ENCODE measurements around the gene CD109.

The CD109 gene

GRCh38 chr6:73796881-73797280 is 100.9 kb downstream of the CD109 start:
- H3K79me1 ChIP-seq (ENCODE audit: low read length) = no peaks in the 10 kb centered on the region
- H3K4ac ChIP-seq (ENCODE audit: low read depth, low read length) = no peak overlapping the region
- no peaks in the 10 kb centered on the region for H3K27me3 ChIP-seq (ENCODE audit: insufficient read depth, low read length)
- no peak overlapping the region for H4K8ac ChIP-seq (ENCODE audit: low read depth, low read length)
- H3K9ac ChIP-seq (ENCODE audit: low read length) = no peak overlapping the region
- no peak overlapping the region for H2BK12ac ChIP-seq (ENCODE audit: low read length)
- H2BK120ac ChIP-seq (ENCODE audit: insufficient read depth, low read length, poor library complexity) = no peak overlapping the region
- no peaks in the 10 kb centered on the region for H3K79me2 ChIP-seq (ENCODE audit: control insufficient read depth, insufficient read depth, low read length, poor library complexity)
- H3K14ac ChIP-seq (ENCODE audit: low read length) = no peak overlapping the region
- H4K12ac ChIP-seq (ENCODE audit: low read depth, low read length) = no peak overlapping the region
- no peaks in the 10 kb centered on the region for H3K36me3 ChIP-seq (ENCODE audit: control insufficient read depth in 1 of 2, insufficient read depth in 2 of 2, low read length in 2 of 2)
- no peak for DNase-seq
- H3K9me3 ChIP-seq (ENCODE audit: insufficient read depth, low read depth, low read length) = no peaks in the 10 kb centered on the region
- no peak overlapping the region for H2BK5ac ChIP-seq (ENCODE audit: low read depth, low read length, poor library complexity)
- no peak overlapping the region for H4K91ac ChIP-seq (ENCODE audit: low read depth, low read length)
- H3K4me3 ChIP-seq (ENCODE audit: low read depth, low read length) = no peak overlapping the region
- no peak overlapping the region for H3K27ac ChIP-seq (ENCODE audit: low read depth, low read length)
- no peak overlapping the region for H2AK5ac ChIP-seq (ENCODE audit: low read length)
- H3K23ac ChIP-seq (ENCODE audit: low read length) = no peak overlapping the region
- H3K4me1 ChIP-seq (ENCODE audit: control insufficient read depth in 1 of 2, insufficient read depth in 2 of 2, low read length in 2 of 2) = no peaks in the 10 kb centered on the region
- no peak overlapping the region for H3K4me2 ChIP-seq (ENCODE audit: low read length)
- H3K18ac ChIP-seq (ENCODE audit: low read length) = no peak overlapping the region
- no CpG with 5 or more reads among the region's 4 CpGs for WGBS (ENCODE audit: extremely low coverage, insufficient coverage, insufficient read length)
- no peak overlapping the region for H2AFZ ChIP-seq (ENCODE audit: insufficient read depth, low read length, poor library complexity)

- Histone ChIP-seq H3K4me1 (ENCODE audit: control insufficient read depth in 1 of 2, insufficient read depth in 2 of 2, low read length in 2 of 2) (no peaks in the 10 kb centered on the region), H3K18ac (ENCODE audit: low read length) (no peak overlapping the region), H4K8ac (ENCODE audit: low read depth, low read length) (no peak overlapping the region), H3K4me3 (ENCODE audit: low read depth, low read length) (no peak overlapping the region), H4K12ac (ENCODE audit: low read depth, low read length) (no peak overlapping the region), H3K27ac (ENCODE audit: low read depth, low read length) (no peak overlapping the region), H2AFZ (ENCODE audit: insufficient read depth, low read length, poor library complexity) (no peak overlapping the region), H3K4ac (ENCODE audit: low read depth, low read length) (no peak overlapping the region), H3K9ac (ENCODE audit: low read length) (no peak overlapping the region), H3K36me3 (ENCODE audit: control insufficient read depth in 1 of 2, insufficient read depth in 2 of 2, low read length in 2 of 2) (no peaks in the 10 kb centered on the region), H3K4me2 (ENCODE audit: low read length) (no peak overlapping the region), H3K79me1 (ENCODE audit: low read length) (no peaks in the 10 kb centered on the region), H2AK5ac (ENCODE audit: low read length) (no peak overlapping the region), H2BK5ac (ENCODE audit: low read depth, low read length, poor library complexity) (no peak overlapping the region), H4K91ac (ENCODE audit: low read depth, low read length) (no peak overlapping the region), H3K9me3 (ENCODE audit: insufficient read depth, low read depth, low read length) (no peaks in the 10 kb centered on the region), H3K79me2 (ENCODE audit: control insufficient read depth, insufficient read depth, low read length, poor library complexity) (no peaks in the 10 kb centered on the region), H2BK120ac (ENCODE audit: insufficient read depth, low read length, poor library complexity) (no peak overlapping the region), H3K14ac (ENCODE audit: low read length) (no peak overlapping the region), H3K23ac (ENCODE audit: low read length) (no peak overlapping the region), H3K27me3 (ENCODE audit: insufficient read depth, low read length) (no peaks in the 10 kb centered on the region), H2BK12ac (ENCODE audit: low read length) (no peak overlapping the region)
- WGBS (ENCODE audit: extremely low coverage, insufficient coverage, insufficient read length) = no CpG with 5 or more reads among the region's 6 CpGs
- DNase-seq = no peak
Observed at GRCh38 chr6:73797861-73798260, 101.9 kb downstream of the CD109 start.

GRCh38 chr6:73798592-73798991 is 102.6 kb downstream of the CD109 start:
- no peak overlapping the region for H2BK5ac ChIP-seq (ENCODE audit: low read depth, low read length, poor library complexity)
- H3K9me3 ChIP-seq (ENCODE audit: insufficient read depth, low read depth, low read length) = no peaks in the 10 kb centered on the region
- H3K4ac ChIP-seq (ENCODE audit: low read depth, low read length) = no peak overlapping the region
- H2AK5ac ChIP-seq (ENCODE audit: low read length) = no peak overlapping the region
- H3K79me2 ChIP-seq (ENCODE audit: control insufficient read depth, insufficient read depth, low read length, poor library complexity) = no peaks in the 10 kb centered on the region
- H2AFZ ChIP-seq (ENCODE audit: insufficient read depth, low read length, poor library complexity) = no peak overlapping the region
- no peak overlapping the region for H3K14ac ChIP-seq (ENCODE audit: low read length)
- no peaks in the 10 kb centered on the region for H3K4me1 ChIP-seq (ENCODE audit: control insufficient read depth in 1 of 2, insufficient read depth in 2 of 2, low read length in 2 of 2)
- no peak overlapping the region for H3K4me2 ChIP-seq (ENCODE audit: low read length)
- no peak overlapping the region for H3K27ac ChIP-seq (ENCODE audit: low read depth, low read length)
- no peak overlapping the region for H4K8ac ChIP-seq (ENCODE audit: low read depth, low read length)
- H4K12ac ChIP-seq (ENCODE audit: low read depth, low read length) = no peak overlapping the region
- H3K79me1 ChIP-seq (ENCODE audit: low read length) = no peaks in the 10 kb centered on the region
- no peaks in the 10 kb centered on the region for H3K27me3 ChIP-seq (ENCODE audit: insufficient read depth, low read length)
- H3K9ac ChIP-seq (ENCODE audit: low read length) = no peak overlapping the region
- H3K23ac ChIP-seq (ENCODE audit: low read length) = no peak overlapping the region
- no peak overlapping the region for H2BK12ac ChIP-seq (ENCODE audit: low read length)
- no peak overlapping the region for H3K4me3 ChIP-seq (ENCODE audit: low read depth, low read length)
- no peaks in the 10 kb centered on the region for H3K36me3 ChIP-seq (ENCODE audit: control insufficient read depth in 1 of 2, insufficient read depth in 2 of 2, low read length in 2 of 2)
- H3K18ac ChIP-seq (ENCODE audit: low read length) = no peak overlapping the region
- DNase-seq = peak; percentile 35 to 50
- no peak overlapping the region for H2BK120ac ChIP-seq (ENCODE audit: insufficient read depth, low read length, poor library complexity)
- no CpG with 5 or more reads among the region's 2 CpGs for WGBS (ENCODE audit: extremely low coverage, insufficient coverage, insufficient read length)
- no peak overlapping the region for H4K91ac ChIP-seq (ENCODE audit: low read depth, low read length)

GRCh38 chr6:73800997-73801396 is 105.0 kb downstream of the CD109 start:
- H3K9me3 ChIP-seq (ENCODE audit: insufficient read depth, low read depth, low read length) = no peaks in the 10 kb centered on the region
- no peak overlapping the region for H3K4ac ChIP-seq (ENCODE audit: low read depth, low read length)
- no peak overlapping the region for H3K23ac ChIP-seq (ENCODE audit: low read length)
- WGBS (ENCODE audit: extremely low coverage, insufficient coverage, insufficient read length) = no CpG with 5 or more reads among the region's 1 CpG
- no peak overlapping the region for H3K4me2 ChIP-seq (ENCODE audit: low read length)
- H2BK12ac ChIP-seq (ENCODE audit: low read length) = no peak overlapping the region
- H3K79me1 ChIP-seq (ENCODE audit: low read length) = no peaks in the 10 kb centered on the region
- no peak overlapping the region for H4K8ac ChIP-seq (ENCODE audit: low read depth, low read length)
- H4K91ac ChIP-seq (ENCODE audit: low read depth, low read length) = no peak overlapping the region
- no peak overlapping the region for H3K4me3 ChIP-seq (ENCODE audit: low read depth, low read length)
- no peak overlapping the region for H3K27ac ChIP-seq (ENCODE audit: low read depth, low read length)
- H4K12ac ChIP-seq (ENCODE audit: low read depth, low read length) = no peak overlapping the region
- H3K4me1 ChIP-seq (ENCODE audit: control insufficient read depth in 1 of 2, insufficient read depth in 2 of 2, low read length in 2 of 2) = no peaks in the 10 kb centered on the region
- H3K27me3 ChIP-seq (ENCODE audit: insufficient read depth, low read length) = no peaks in the 10 kb centered on the region
- H3K9ac ChIP-seq (ENCODE audit: low read length) = no peak overlapping the region
- no peaks in the 10 kb centered on the region for H3K36me3 ChIP-seq (ENCODE audit: control insufficient read depth in 1 of 2, insufficient read depth in 2 of 2, low read length in 2 of 2)
- no peak overlapping the region for H2AFZ ChIP-seq (ENCODE audit: insufficient read depth, low read length, poor library complexity)
- no peak overlapping the region for H3K14ac ChIP-seq (ENCODE audit: low read length)
- H2BK5ac ChIP-seq (ENCODE audit: low read depth, low read length, poor library complexity) = no peak overlapping the region
- H2AK5ac ChIP-seq (ENCODE audit: low read length) = no peak overlapping the region
- DNase-seq = no peak
- no peak overlapping the region for H3K18ac ChIP-seq (ENCODE audit: low read length)
- H2BK120ac ChIP-seq (ENCODE audit: insufficient read depth, low read length, poor library complexity) = no peak overlapping the region
- H3K79me2 ChIP-seq (ENCODE audit: control insufficient read depth, insufficient read depth, low read length, poor library complexity) = no peaks in the 10 kb centered on the region
